HFF-Myc (cell line): Measurements from ENCODE around the gene ATP4A.

Source experiments
- DNase-seq: peaks from one replicate; pipeline ENCODE4 v3.0.0-alpha.2; 2011; ENCODE audit warnings: low read depth; ENCODE audit errors: extremely low read depth
- H3K4me3 ChIP-seq: replicated peaks from 2 replicates; pipeline ENCODE4 v1.5.1; 2011; ENCODE audit warnings: low read depth, mild to moderate bottlenecking, control low read depth, low read length
- CTCF ChIP-seq: IDR thresholded peaks from 2 replicates; pipeline ENCODE4 v1.5.1; 2012; ENCODE audit warnings: mild to moderate bottlenecking, low read depth, low read length, control low read depth; ENCODE audit errors: missing control alignments

The ATP4A gene

GRCh38 chr19:35509018-35509652 lies 54.3 kb downstream of the ATP4A start:
- no peak for DNase-seq
- H3K4me3 ChIP-seq: no peak overlapping the region
- no peak for TF ChIP-seq CTCF

- TF ChIP-seq CTCF: no peak
- DNase-seq: no peak
- no peak overlapping the region for H3K4me3 ChIP-seq
Observed at GRCh38 chr19:35508129-35508528, 55.3 kb downstream of the ATP4A start.

- no peak for DNase-seq
- no peak for TF ChIP-seq CTCF
- no peak overlapping the region for H3K4me3 ChIP-seq
Observed at GRCh38 chr19:35507561-35507960, 55.9 kb downstream of the ATP4A start.

GRCh38 chr19:35506011-35506410 lies 57.4 kb downstream of the ATP4A start:
- DNase-seq: no peak
- H3K4me3 ChIP-seq: no peak overlapping the region
- no peak for TF ChIP-seq CTCF

GRCh38 chr19:35502751-35503150 lies 60.7 kb downstream of the ATP4A start:
- DNase-seq: no peak
- H3K4me3 ChIP-seq: no peak overlapping the region
- TF ChIP-seq CTCF: no peak

- DNase-seq: no peak
- no peak overlapping the region for H3K4me3 ChIP-seq
- TF ChIP-seq CTCF: no peak
Observed at GRCh38 chr19:35501684-35502083, 61.8 kb downstream of the ATP4A start.

- no peak overlapping the region for H3K4me3 ChIP-seq
- TF ChIP-seq CTCF: no peak
- DNase-seq: no peak
Observed at GRCh38 chr19:35500611-35501010, 62.8 kb downstream of the ATP4A start.
